HCT116 (cell line): Measurements from ENCODE around the gene TRIM65. TPM values are rescaled to one million over a fixed set of nuclear protein-coding genes. Genes with fewer than 3 reads are reported as not detected.

Experiments used
- ATAC-seq: fragments of 200-7000 bp; cut with Tn5 transposase; 2 replicates; pipeline ENCODE4 v1.9.1; 2020; ENCODE audit warnings: mild to moderate bottlenecking, moderate library complexity
- BruUV-seq: library from RNA; stranded (reverse); fragments of 400-500 nt; replicated peaks from 2 replicates; lab custom pipeline; 2021; lab: Mats Ljungman, UMichigan
- CTCF ChIA-PET: fragments of 300-600 bp; sonication (Branson Sonifier 250); formaldehyde crosslinking; loops from one replicate; lab custom pipeline; 2021; ENCODE audit warnings: antibody characterized with exemption; lab: Charles Lee
- POLR2A ChIA-PET: fragments of 300-600, 350-600 bp; sonication (Branson Sonifier 250); formaldehyde crosslinking; loops from one replicate; lab custom pipeline; 2021; ENCODE audit warnings: antibody characterized with exemption; lab: Charles Lee
- RAD21 ChIA-PET, 2 experiments: fragments of 300-600 bp; sonication (Branson Sonifier 250); formaldehyde crosslinking; loops; one replicate each; lab custom pipeline; 2023; ENCODE audit warnings: low total read pairs in 2 of 2; ENCODE audit not compliant: uncharacterized antibody in 2 of 2, unreplicated experiment in 2 of 2, low non-redundant PET in 1 of 2; lab: Charles Lee
- DNase-seq: peaks from one replicate; pipeline ENCODE4 v3.0.0-alpha.2; 2010; ENCODE audit warnings: low read depth, low spot score
- H2AFZ ChIP-seq: fragments of 200-600 bp; shearing (Covaris generic), sonication (generic); 2 replicates; pipeline ENCODE4 v1.6.1; 2017; ENCODE audit warnings: low read depth, mixed run types, mixed read lengths, antibody characterized with exemption, low read length; ENCODE audit not compliant: poor library complexity, severe bottlenecking
- H3K27ac ChIP-seq: 2 replicates; pipeline ENCODE4 v1.5.1; 2012; ENCODE audit warnings: low read depth, low read length
- H3K27me3 ChIP-seq: fragments of 200-600 bp; sonication (generic); 2 replicates; pipeline ENCODE4 v1.6.1; 2016; ENCODE audit warnings: mixed run types, low read length, mixed read lengths; ENCODE audit not compliant: insufficient read depth
- H3K36me3 ChIP-seq, 2 experiments: fragments of 200-500 bp in 1 of 2; fragments of 200-600 bp in 1 of 2; sonication (Bioruptor generic) in 1 of 2; sonication (generic) in 1 of 2; 2 replicates each; pipeline versions ENCODE4 v1.5.1 to v1.6.1; 2014 to 2016; ENCODE audit warnings: low read length in 2 of 2, inconsistent platforms in 1 of 2, mixed read lengths in 1 of 2, mixed run types in 1 of 2; ENCODE audit not compliant: insufficient read depth in 2 of 2, control insufficient read depth in 1 of 2
- H3K4me1 ChIP-seq, 2 experiments: fragments of 200-600 bp in 1 of 2; sonication (generic) in 1 of 2; 2 replicates each; pipeline versions ENCODE4 v1.5.1 to v1.6.1; 2012 to 2017; ENCODE audit warnings: low read length in 2 of 2, inconsistent platforms in 1 of 2, mild to moderate bottlenecking in 1 of 2, mixed read lengths in 1 of 2, mixed run types in 1 of 2, moderate library complexity in 1 of 2; ENCODE audit not compliant: insufficient read depth in 2 of 2, control insufficient read depth in 1 of 2
- H3K4me2 ChIP-seq: fragments of 200-600 bp; sonication (generic); 2 replicates; pipeline ENCODE4 v1.6.1; 2017; ENCODE audit warnings: mixed run types, low read length, mixed read lengths
- H3K4me3 ChIP-seq, 2 experiments: fragments of 200-600 bp in 1 of 2; sonication (generic) in 1 of 2; replicated peaks in 1 of 2; 2 replicates each; pipeline ENCODE4 v1.5.1; 2011 to 2016; ENCODE audit warnings: low read length in 2 of 2, control low read depth in 1 of 2, low read depth in 1 of 2, mild to moderate bottlenecking in 1 of 2, mixed read lengths in 1 of 2, mixed run types in 1 of 2
- H3K79me2 ChIP-seq: fragments of 200-600 bp; sonication (generic); 2 replicates; pipeline ENCODE4 v1.6.1; 2017; ENCODE audit warnings: mild to moderate bottlenecking, mixed run types, low read length, moderate library complexity, mixed read lengths; ENCODE audit not compliant: insufficient read depth
- H3K9ac ChIP-seq: fragments of 200-600 bp; sonication (generic); 2 replicates; pipeline ENCODE4 v1.6.1; 2016; ENCODE audit warnings: low read length, mixed read lengths
- H3K9me2 ChIP-seq: fragments of 200-600 bp; sonication (generic), shearing (Covaris generic); 2 replicates; pipeline ENCODE4 v1.6.1; 2017; ENCODE audit warnings: mixed run types, mild to moderate bottlenecking, moderate library complexity; ENCODE audit not compliant: insufficient read depth
- H3K9me3 ChIP-seq, 2 experiments: fragments of 200-500 bp in 1 of 2; fragments of 200-600 bp in 1 of 2; sonication (Bioruptor generic) in 1 of 2; sonication (generic) in 1 of 2; 2 replicates each; pipeline ENCODE4 v1.6.1; 2014 to 2017; ENCODE audit warnings: low read length in 2 of 2, mixed read lengths in 2 of 2, inconsistent platforms in 1 of 2, low read depth in 1 of 2, mild to moderate bottlenecking in 1 of 2, mixed run types in 1 of 2, moderate library complexity in 1 of 2; ENCODE audit not compliant: control insufficient read depth in 1 of 2, insufficient read depth in 1 of 2
- H4K20me1 ChIP-seq: fragments of 200-600 bp; sonication (generic), shearing (Covaris generic); 2 replicates; pipeline ENCODE4 v1.6.1; 2017; ENCODE audit warnings: mixed run types, mild to moderate bottlenecking, moderate library complexity; ENCODE audit not compliant: insufficient read depth
- CTCF ChIP-seq, 3 experiments: fragments of 200-600 bp in 1 of 3; sonication (generic) in 1 of 3; IDR thresholded peaks in 2 of 3; conservative IDR thresholded peaks in 1 of 3; 2 replicates each; pipeline ENCODE4 v1.5.1; 2012 to 2017; ENCODE audit warnings: low read depth in 2 of 3, low read length in 2 of 3, antibody characterized with exemption in 1 of 3, borderline replicate concordance in 1 of 3, control low read depth in 1 of 3, mild to moderate bottlenecking in 1 of 3, mixed read lengths in 1 of 3, mixed run types in 1 of 3, moderate library complexity in 1 of 3; ENCODE audit not compliant: insufficient read depth in 1 of 3
- EZH2phosphoT487 ChIP-seq: fragments of 200-600 bp; IDR thresholded peaks from 2 replicates; pipeline ENCODE4 v1.6.1; 2018; ENCODE audit warnings: antibody characterized with exemption, borderline replicate concordance
- SIN3A ChIP-seq: IDR thresholded peaks from 2 replicates; pipeline ENCODE4 v1.6.1; 2012; ENCODE audit warnings: low read depth
- ZBTB33 ChIP-seq: IDR thresholded peaks from 2 replicates; pipeline ENCODE4 v1.6.1; 2011; ENCODE audit warnings: mild to moderate bottlenecking, low read length, moderate library complexity; ENCODE audit not compliant: insufficient replicate concordance; ENCODE audit errors: extremely low read depth
- ZNF274 ChIP-seq: fragments of 200-500 bp; sonication (Bioruptor generic); IDR thresholded peaks from 2 replicates; pipeline ENCODE4 v1.6.1; 2014; ENCODE audit warnings: mild to moderate bottlenecking, low read depth, low read length, inconsistent platforms
- intact Hi-C: fragments of 100-400 bp; cut with micrococcal nuclease; formaldehyde crosslinking; loops from 2 replicates; pipeline ENCODE4 v1.10.0; 2022
- total RNA-seq: library from RNA; stranded (reverse); gene quantifications from one replicate; pipeline ENCODE4 v1.2.1, GENCODE V29; 2021; ENCODE audit not compliant: unreplicated experiment

Gene TRIM65
- total RNA-seq, 1 experiment from 2014 or later = 53.0 TPM

GRCh38 chr17:75917917-75918445, 21.2 kb upstream of the TRIM65 start:
- ChIA-PET POLR2A (interaction anchor here (0.8 kb wide), 1 partner anchor 23 kb away, joined by 3 read pairs; the partner anchor contains the start of gene FBF1), CTCF (interaction anchor here (1.8 to 3.5 kb wide), 2 partner anchors 9 kb away, joined by 3 to 10 read pairs; no protein-coding TSS in a partner anchor)
- BruUV-seq = no TSS peak

More at GRCh38 chr17:75917917-75918445, 21.2 kb upstream of the TRIM65 start:
- no peak overlapping the region for H3K4me2 ChIP-seq
- no peaks in the 10 kb centered on the region for H3K36me3 ChIP-seq
- H3K9me3 ChIP-seq = no peaks in the 10 kb centered on the region
- H3K9ac ChIP-seq = no peak overlapping the region
- H2AFZ ChIP-seq = no peak overlapping the region
- H3K9me2 ChIP-seq = no peaks in the 10 kb centered on the region
- no peak overlapping the region for H3K4me3 ChIP-seq
- intact Hi-C loops = no loop called here
- DNase-seq = no peak
- TF ChIP-seq CTCF (IDR thresholded peaks at IDR 0.05 in 2 of 3, conservative IDR thresholded peaks at IDR 0.05 in 1 of 3; ENCODE audit: borderline replicate concordance in 1 of 3, insufficient read depth in 1 of 3, low read depth in 2 of 3, low read length in 2 of 3) (no peak), EZH2phosphoT487 (no peak), SIN3A (no peak), ZNF274 (no peak), ZBTB33 (no peak)
- ATAC-seq = no peak
- H3K4me1 ChIP-seq = peaks cover 0 to 9% of the 10 kb centered on the region in 2 experiments; a peak in 2 of 4 replicates
- H3K27me3 ChIP-seq = no peaks in the 10 kb centered on the region
- RAD21 ChIA-PET = no interaction called here
- no peak overlapping the region; the same call in 1 of the 2 replicates for H3K27ac ChIP-seq
- no peaks in the 10 kb centered on the region for H3K79me2 ChIP-seq
- no peaks in the 10 kb centered on the region for H4K20me1 ChIP-seq
